B cell (primary cell): ENCODE results near the gene TMEM86B. TPM values are rescaled to one million over a fixed set of nuclear protein-coding genes. Genes with fewer than 3 reads are reported as not detected.

ENCODE experiments used
- ATAC-seq: fragments of 200-7000 bp; cut with Tn5 transposase; one replicate; pipeline ENCODE4 v1.10.0; 2021; ENCODE audit warnings: low read depth, mild to moderate bottlenecking, moderate number of reproducible peaks, moderate library complexity
- CTCF ChIA-PET: fragments of 350-600 bp; sonication (Branson Sonifier 250); formaldehyde crosslinking; loops from one replicate; lab custom pipeline; 2021; ENCODE audit warnings: antibody characterized with exemption, inconsistent platforms; lab: Charles Lee
- POLR2A ChIA-PET: fragments of 350-600 bp; sonication (Branson Sonifier 250); formaldehyde crosslinking; loops from one replicate; lab custom pipeline; 2021; ENCODE audit warnings: antibody characterized with exemption; lab: Charles Lee
- DNase-seq: peaks from one replicate; pipeline ENCODE4 v3.0.0; 2013
- H2AFZ ChIP-seq: 2 replicates; pipeline ENCODE4 v1.6.1; 2012; ENCODE audit warnings: mild to moderate bottlenecking, low read depth, low read length; ENCODE audit not compliant: insufficient read depth, poor library complexity, severe bottlenecking
- H3K27ac ChIP-seq, 2 donors: 1 replicate in 1 of 2; 2 replicates in 1 of 2; pipeline ENCODE4 v1.5.1; 2012 to 2013; ENCODE audit warnings: low read length in 2 of 2, mild to moderate bottlenecking in 2 of 2, moderate library complexity in 1 of 2
- H3K27me3 ChIP-seq, 4 experiments: fragments of 200-600 bp in 1 of 4; sonication (generic) in 1 of 4; replicated peaks in 1 of 4; 1 replicate in 2 of 4; 2 replicates in 2 of 4; pipeline versions ENCODE4 v1.6.1 to v1.7.0; 2013 to 2016; ENCODE audit warnings: low read length in 3 of 4, mild to moderate bottlenecking in 2 of 4, mixed read lengths in 1 of 4, moderate library complexity in 1 of 4; ENCODE audit not compliant: insufficient read depth in 4 of 4, control insufficient read depth in 3 of 4; ENCODE audit errors: control extremely low read depth in 1 of 4
- H3K36me3 ChIP-seq, 2 experiments: replicated peaks in 1 of 2; 1 replicate in 1 of 2; 2 replicates in 1 of 2; pipeline versions ENCODE4 v1.6.1 to v1.7.1; 2013; ENCODE audit warnings: low read length in 1 of 2; ENCODE audit not compliant: insufficient read depth in 2 of 2, control insufficient read depth in 1 of 2; ENCODE audit errors: control extremely low read depth in 1 of 2, extremely low read depth in 1 of 2
- H3K4me1 ChIP-seq, 2 donors: fragments of 200-600 bp in 1 of 2; sonication (generic) in 1 of 2; 1 replicate in 1 of 2; 2 replicates in 1 of 2; pipeline versions ENCODE4 v1.5.1 to v1.6.1; 2013 to 2017; ENCODE audit warnings: low read length in 2 of 2; ENCODE audit not compliant: control insufficient read depth in 2 of 2, insufficient read depth in 2 of 2
- H3K4me2 ChIP-seq: replicated peaks from 2 replicates; pipeline ENCODE3; 2012; ENCODE audit warnings: mild to moderate bottlenecking, low read depth, low read length; ENCODE audit not compliant: poor library complexity, severe bottlenecking
- H3K4me3 ChIP-seq, 5 experiments: fragments of 200-600 bp in 1 of 5; sonication (generic) in 1 of 5; 1 replicate in 3 of 5; 2 replicates in 2 of 5; pipeline versions ENCODE4 v1.5.1 to v1.7.0; 2011 to 2016; ENCODE audit warnings: low read length in 4 of 5, mild to moderate bottlenecking in 4 of 5, low read depth in 2 of 5, control low read depth in 1 of 5, moderate library complexity in 1 of 5; ENCODE audit not compliant: insufficient read depth in 1 of 5; ENCODE audit errors: control extremely low read depth in 1 of 5, extremely low read depth in 1 of 5
- H3K79me2 ChIP-seq: fragments of 200-600 bp; sonication (generic); one replicate; pipeline ENCODE4 v1.6.0; 2016; ENCODE audit warnings: low read length; ENCODE audit not compliant: control insufficient read depth, insufficient read depth
- H3K9ac ChIP-seq: fragments of 200-600 bp; sonication (generic); 2 replicates; pipeline ENCODE4 v1.6.1; 2017; ENCODE audit warnings: mild to moderate bottlenecking, low read length, moderate library complexity
- H3K9me3 ChIP-seq, 3 donors: one replicate each; pipeline versions ENCODE4 v1.6.1 to v1.7.1; 2013; ENCODE audit warnings: low read length in 2 of 3; ENCODE audit not compliant: control insufficient read depth in 2 of 3, insufficient read depth in 1 of 3; ENCODE audit errors: control extremely low read depth in 1 of 3
- H4K20me1 ChIP-seq: 2 replicates; pipeline ENCODE4 v1.6.0; 2012; ENCODE audit warnings: mild to moderate bottlenecking, low read length; ENCODE audit not compliant: insufficient read depth, control insufficient read depth, poor library complexity, severe bottlenecking
- H3K27ac Mint-ChIP-seq: one replicate; pipeline ENCODE4 v1.8.0; 2021; ENCODE audit warnings: mixed read lengths
- H3K27me3 Mint-ChIP-seq: one replicate; pipeline ENCODE4 v1.8.0; 2021; ENCODE audit warnings: mixed read lengths
- H3K4me1 Mint-ChIP-seq: one replicate; pipeline ENCODE4 v1.8.0; 2021; ENCODE audit warnings: mixed read lengths
- H3K4me3 Mint-ChIP-seq: one replicate; pipeline ENCODE4 v1.8.0; 2021; ENCODE audit warnings: mixed read lengths
- H3K9me3 Mint-ChIP-seq: one replicate; pipeline ENCODE4 v1.8.0; 2022; ENCODE audit warnings: mixed read lengths; ENCODE audit not compliant: insufficient read depth
- EZH2 ChIP-seq: IDR thresholded peaks from 2 replicates; pipeline ENCODE4 v1.6.1; 2012; ENCODE audit warnings: borderline replicate concordance, low read depth, mild to moderate bottlenecking, moderate library complexity, low read length; ENCODE audit not compliant: insufficient read depth, poor library complexity, severe bottlenecking
- WGBS: methylation state at CpG from one replicate; pipeline ENCODE4 v1.1.5; 2013; ENCODE audit warnings: missing lambda C conversion rate; ENCODE audit not compliant: insufficient coverage; 5-methylcytosine and 5-hydroxymethylcytosine counted together
- intact Hi-C: fragments of 100-400 bp; cut with micrococcal nuclease; formaldehyde crosslinking; loops from one replicate; pipeline ENCODE4 v1.10.0; 2022
- polyA plus RNA-seq: library from polyadenylated mRNA; depleted of rRNA; stranded (reverse); fragments of >200 nt; gene quantifications from 2 replicates; pipeline ENCODE4 v1.2.3, GENCODE V29; 2012
- total RNA-seq, 2 donors: library from RNA; stranded (reverse); fragments of 120-200 nt in 1 of 2; gene quantifications; 1 replicate in 1 of 2; 2 replicates in 1 of 2; pipeline versions ENCODE4 v1.2.3 to v1.2.4, GENCODE V29; 2013 to 2022
- TF ChIP-seq, protein P1 (sequence below): fragments of 200-600 bp; IDR thresholded peaks from one replicate; pipeline ENCODE4 v1.8.0; 2022; ENCODE audit warnings: antibody characterized with exemption, mild to moderate bottlenecking

TMEM86B gene
- total and polyA plus RNA-seq, 2 donors (not counting 1 experiment from before 2014, with no cell fraction given): 13.6 to 20.7 TPM

DNA sequence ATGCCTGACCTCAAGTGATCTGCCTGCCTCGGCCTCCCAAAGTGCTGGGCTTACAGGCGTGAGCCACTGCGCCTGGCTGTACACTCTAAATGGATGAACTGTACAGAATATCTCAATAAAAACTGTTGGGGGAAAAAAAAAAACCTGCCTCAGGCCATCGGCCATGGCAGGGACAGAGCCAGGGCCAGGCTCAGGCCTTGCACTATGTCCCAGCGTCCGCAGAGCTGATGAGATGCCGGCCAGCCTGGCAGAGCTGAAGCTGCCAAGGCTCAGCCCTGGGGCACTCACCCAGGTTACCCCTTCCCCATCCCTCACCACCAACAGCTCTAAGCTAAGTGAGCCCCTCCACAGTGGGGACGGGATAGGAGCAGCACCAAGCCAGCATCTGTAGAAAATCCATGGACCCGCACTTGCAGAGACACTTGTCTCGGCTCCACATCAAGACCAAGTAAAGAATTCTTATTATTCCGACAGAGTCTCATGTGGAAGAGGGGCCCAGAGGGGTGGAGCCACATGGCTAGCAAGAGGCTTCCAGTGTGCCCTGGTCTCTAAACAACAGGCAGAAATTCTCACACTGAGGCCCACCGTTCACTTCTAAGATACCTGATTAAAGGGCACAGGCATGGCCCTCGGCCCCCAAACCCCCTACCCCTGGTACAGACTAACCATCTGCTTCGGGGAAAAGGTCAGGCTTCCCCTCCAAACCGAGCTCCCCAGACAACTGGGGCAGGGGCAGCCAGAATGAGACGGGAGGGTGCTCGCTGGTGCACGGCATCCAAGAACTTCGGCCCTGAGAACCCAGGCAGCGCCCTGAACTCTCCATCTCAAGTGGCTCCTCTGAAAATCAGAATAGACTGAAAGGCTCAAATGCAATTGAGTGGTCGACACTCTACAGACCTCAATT, 24.4 kb upstream of the TMEM86B start:
- Histone ChIP-seq H2AFZ (no peak overlapping the region), H3K36me3 (peaks cover 0 to 16% of the 10 kb centered on the region in 2 experiments), H3K4me2 (peak overlapping the region; percentile 97), H3K4me1 (peaks cover 85 to 98% of the 10 kb centered on the region in 2 donors), H3K4me3 (peak overlapping the region; percentile 45 to 89 (median 76)), H3K27ac (peak overlapping the region; percentile 87 to 94), H4K20me1 (peaks cover 89% of the 10 kb centered on the region), H3K9me3 (no peaks in the 10 kb centered on the region), H3K9ac (peak overlapping the region; percentile 88), H3K27me3 (no peaks in the 10 kb centered on the region), H3K79me2 (peaks cover 90% of the 10 kb centered on the region)
- H3K4me1 Mint-ChIP-seq: peaks cover 94% of the 10 kb centered on the region
- intact Hi-C loops: loop anchor here (10.0 kb wide), 2 partner anchors 352 to 382 kb away; partner anchors contain the start of genes ZNF524 and ZNF865
- no peaks in the 10 kb centered on the region for H3K9me3 Mint-ChIP-seq
- ChIA-PET POLR2A (interaction anchor here (0.6 to 5.2 kb wide), 11 partner anchors 23 to 1137 kb away, joined by 3 to 44 read pairs (median 6); partner anchors contain the start of genes FIZ1, HSPBP1, KMT5C and PRPF31), CTCF (interaction anchor here (0.9 to 5.9 kb wide), 9 partner anchors 8 to 402 kb away, joined by 3 to 56 read pairs (median 5); partner anchors contain the start of genes BRSK1, HSPBP1, TMEM238 and U2AF2)
- peak overlapping the region; percentile 96 for H3K4me3 Mint-ChIP-seq
- 42% methylated on average over 15 of the region's 21 CpGs for WGBS
- DNase-seq (no peak), ATAC-seq (no peak)
- no peaks in the 10 kb centered on the region for H3K27me3 Mint-ChIP-seq
- TF ChIP-seq, protein P1, sequence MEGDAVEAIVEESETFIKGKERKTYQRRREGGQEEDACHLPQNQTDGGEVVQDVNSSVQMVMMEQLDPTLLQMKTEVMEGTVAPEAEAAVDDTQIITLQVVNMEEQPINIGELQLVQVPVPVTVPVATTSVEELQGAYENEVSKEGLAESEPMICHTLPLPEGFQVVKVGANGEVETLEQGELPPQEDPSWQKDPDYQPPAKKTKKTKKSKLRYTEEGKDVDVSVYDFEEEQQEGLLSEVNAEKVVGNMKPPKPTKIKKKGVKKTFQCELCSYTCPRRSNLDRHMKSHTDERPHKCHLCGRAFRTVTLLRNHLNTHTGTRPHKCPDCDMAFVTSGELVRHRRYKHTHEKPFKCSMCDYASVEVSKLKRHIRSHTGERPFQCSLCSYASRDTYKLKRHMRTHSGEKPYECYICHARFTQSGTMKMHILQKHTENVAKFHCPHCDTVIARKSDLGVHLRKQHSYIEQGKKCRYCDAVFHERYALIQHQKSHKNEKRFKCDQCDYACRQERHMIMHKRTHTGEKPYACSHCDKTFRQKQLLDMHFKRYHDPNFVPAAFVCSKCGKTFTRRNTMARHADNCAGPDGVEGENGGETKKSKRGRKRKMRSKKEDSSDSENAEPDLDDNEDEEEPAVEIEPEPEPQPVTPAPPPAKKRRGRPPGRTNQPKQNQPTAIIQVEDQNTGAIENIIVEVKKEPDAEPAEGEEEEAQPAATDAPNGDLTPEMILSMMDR: no peak
- TF ChIP-seq EZH2: no peak
- H3K27ac Mint-ChIP-seq: peak overlapping the region; percentile 99
